MM.1S (cell line): Measurements from ENCODE around the gene EPB42.

ENCODE experiments used
- DNase-seq: peaks from one replicate; pipeline ENCODE4 v3.0.0-alpha.2; 2015
- H2AFZ ChIP-seq: fragments of 300-600 bp; sonication (generic); 2 replicates; pipeline ENCODE4 v1.6.0; 2016; ENCODE audit warnings: antibody characterized with exemption, low read length
- H3F3A ChIP-seq: fragments of 300-600 bp; sonication (generic); 2 replicates; pipeline ENCODE4 v1.6.1; 2016; ENCODE audit warnings: mild to moderate bottlenecking, antibody characterized with exemption, low read length, moderate library complexity, mixed read lengths; ENCODE audit not compliant: insufficient read depth
- H3K27ac ChIP-seq: fragments of 300-600 bp; sonication (generic); 2 replicates; pipeline ENCODE4 v1.5.1; 2016; ENCODE audit warnings: mild to moderate bottlenecking, low read length
- H3K27me3 ChIP-seq: fragments of 300-600 bp; sonication (generic); replicated peaks from 2 replicates; pipeline ENCODE4 v1.6.0; 2016; ENCODE audit warnings: low read length; ENCODE audit not compliant: insufficient read depth
- H3K36me3 ChIP-seq: fragments of 300-600 bp; sonication (generic); replicated peaks from 2 replicates; pipeline ENCODE4 v1.6.1; 2016; ENCODE audit warnings: mild to moderate bottlenecking, low read length, mixed read lengths; ENCODE audit not compliant: insufficient read depth
- H3K4me1 ChIP-seq: fragments of 300-600 bp; sonication (generic); 2 replicates; pipeline ENCODE4 v1.6.1; 2016; ENCODE audit warnings: low read length, mixed read lengths
- H3K4me2 ChIP-seq: fragments of 300-600 bp; sonication (generic); 2 replicates; pipeline ENCODE4 v1.6.0; 2016; ENCODE audit warnings: low read depth, low read length
- H3K4me3 ChIP-seq: fragments of 300-600 bp; sonication (generic); 2 replicates; pipeline ENCODE4 v1.5.1; 2016; ENCODE audit warnings: low read length, mixed read lengths
- H3K79me2 ChIP-seq: fragments of 300-600 bp; sonication (generic); 2 replicates; pipeline ENCODE4 v1.6.1; 2016; ENCODE audit warnings: mixed run types, low read length, mixed read lengths
- H3K9ac ChIP-seq: fragments of 300-600 bp; sonication (generic); 2 replicates; pipeline ENCODE4 v1.6.1; 2016; ENCODE audit warnings: low read length, mixed read lengths
- H3K9me2 ChIP-seq: fragments of 300-600 bp; sonication (generic); replicated peaks from 2 replicates; pipeline ENCODE4 v1.6.1; 2016; ENCODE audit warnings: mild to moderate bottlenecking, low read length, mixed read lengths; ENCODE audit not compliant: insufficient read depth
- H3K9me3 ChIP-seq: fragments of 300-600 bp; sonication (generic); replicated peaks from 2 replicates; pipeline ENCODE4 v1.6.1; 2016; ENCODE audit warnings: mild to moderate bottlenecking, low read length, mixed read lengths; ENCODE audit not compliant: insufficient read depth
- H4K20me1 ChIP-seq: fragments of 300-600 bp; sonication (generic); 2 replicates; pipeline ENCODE4 v1.6.1; 2016; ENCODE audit warnings: mild to moderate bottlenecking, low read length, moderate library complexity, mixed read lengths; ENCODE audit not compliant: insufficient read depth
- EZH2 ChIP-seq: fragments of 300-600 bp; sonication (generic); optimal IDR thresholded peaks from 2 replicates; pipeline ENCODE3; 2017; ENCODE audit warnings: low read depth, mild to moderate bottlenecking, antibody characterized with exemption, low read length, mixed read lengths
- EZH2phosphoT487 ChIP-seq: fragments of 300-600 bp; sonication (generic); IDR thresholded peaks from 2 replicates; pipeline ENCODE4 v1.6.1; 2018; ENCODE audit warnings: antibody characterized with exemption, low read length
- TF ChIP-seq, protein P1 (sequence below): fragments of 300-600 bp; sonication (generic); IDR thresholded peaks from 2 replicates; pipeline ENCODE4 v1.5.1; 2016; ENCODE audit warnings: antibody characterized with exemption, low read length, mixed read lengths

The EPB42 gene

DNA sequence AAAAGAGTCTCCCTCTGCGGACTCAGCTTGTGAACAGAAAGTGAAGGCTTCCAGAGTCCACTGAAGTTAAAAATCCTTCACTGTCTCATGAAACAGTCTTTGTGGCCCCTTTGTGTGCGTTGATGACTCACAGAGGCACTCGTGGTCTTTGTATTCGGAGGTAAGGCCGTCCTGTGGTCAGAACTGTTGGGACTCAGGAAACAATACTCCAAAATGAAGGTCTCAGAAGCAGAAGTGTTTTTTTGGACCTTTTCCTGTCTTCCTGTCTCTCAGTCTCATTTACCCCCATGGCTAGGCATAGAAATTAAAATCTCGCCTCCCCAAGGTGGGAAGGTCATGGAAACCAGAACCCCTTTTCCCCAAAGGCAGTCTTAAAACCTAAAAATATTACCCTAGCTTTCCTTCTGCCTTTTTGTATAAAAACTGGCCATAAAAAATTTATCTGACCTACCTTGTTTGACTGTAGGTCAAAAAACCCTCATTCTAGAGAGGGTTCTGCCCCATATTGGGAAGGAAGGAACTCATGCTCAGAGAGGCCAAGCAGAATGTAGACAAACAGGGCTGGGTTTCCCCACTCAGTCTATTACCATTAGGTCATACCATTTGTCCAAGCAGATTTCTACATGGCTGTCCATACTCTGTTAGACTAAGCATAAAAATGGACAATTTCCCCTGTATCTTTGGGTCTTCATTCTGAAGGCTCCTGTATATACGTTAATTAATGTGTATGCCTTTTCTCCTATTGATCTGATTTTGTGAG lies 19.1 kb upstream of the EPB42 start:
- no peak overlapping the region for H2AFZ ChIP-seq
- no peak overlapping the region for H3K4me2 ChIP-seq
- no peak overlapping the region for H3K27ac ChIP-seq

DNA sequence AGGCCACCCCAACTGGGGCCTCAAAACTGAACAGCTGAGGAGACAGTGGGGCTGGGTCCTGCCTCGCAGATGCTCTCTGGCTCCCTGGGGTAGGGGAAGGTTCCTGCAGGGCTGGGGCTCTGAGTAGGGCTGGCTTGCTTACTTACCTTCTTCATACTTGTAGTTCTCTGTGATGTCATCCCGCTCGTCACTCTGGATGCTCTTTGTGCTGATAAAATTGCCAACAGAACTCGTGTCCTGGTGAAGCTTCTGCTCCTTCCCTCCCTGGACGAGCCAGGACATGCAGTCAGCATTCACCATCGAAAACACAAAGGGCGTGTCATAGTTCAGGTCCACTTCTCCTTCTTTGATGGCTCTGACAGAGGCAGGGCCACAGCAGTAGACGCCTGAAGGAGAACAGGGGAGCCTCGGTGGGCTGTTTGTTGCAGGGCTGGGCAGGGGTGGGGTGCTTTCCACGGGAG lies 17.9 kb upstream of the EPB42 start:
- Histone ChIP-seq H3K4me2 (no peak overlapping the region), H3F3A (no peaks in the 10 kb centered on the region), H3K27me3 (no peaks in the 10 kb centered on the region), H3K4me3 (no peak overlapping the region), H3K27ac (no peak overlapping the region), H3K4me1 (no peaks in the 10 kb centered on the region), H3K36me3 (no peaks in the 10 kb centered on the region), H3K9ac (no peak overlapping the region), H3K9me2 (no peaks in the 10 kb centered on the region), H3K9me3 (no peaks in the 10 kb centered on the region), H4K20me1 (no peaks in the 10 kb centered on the region), H2AFZ (no peak overlapping the region), H3K79me2 (no peaks in the 10 kb centered on the region)
- TF ChIP-seq, protein P1, sequence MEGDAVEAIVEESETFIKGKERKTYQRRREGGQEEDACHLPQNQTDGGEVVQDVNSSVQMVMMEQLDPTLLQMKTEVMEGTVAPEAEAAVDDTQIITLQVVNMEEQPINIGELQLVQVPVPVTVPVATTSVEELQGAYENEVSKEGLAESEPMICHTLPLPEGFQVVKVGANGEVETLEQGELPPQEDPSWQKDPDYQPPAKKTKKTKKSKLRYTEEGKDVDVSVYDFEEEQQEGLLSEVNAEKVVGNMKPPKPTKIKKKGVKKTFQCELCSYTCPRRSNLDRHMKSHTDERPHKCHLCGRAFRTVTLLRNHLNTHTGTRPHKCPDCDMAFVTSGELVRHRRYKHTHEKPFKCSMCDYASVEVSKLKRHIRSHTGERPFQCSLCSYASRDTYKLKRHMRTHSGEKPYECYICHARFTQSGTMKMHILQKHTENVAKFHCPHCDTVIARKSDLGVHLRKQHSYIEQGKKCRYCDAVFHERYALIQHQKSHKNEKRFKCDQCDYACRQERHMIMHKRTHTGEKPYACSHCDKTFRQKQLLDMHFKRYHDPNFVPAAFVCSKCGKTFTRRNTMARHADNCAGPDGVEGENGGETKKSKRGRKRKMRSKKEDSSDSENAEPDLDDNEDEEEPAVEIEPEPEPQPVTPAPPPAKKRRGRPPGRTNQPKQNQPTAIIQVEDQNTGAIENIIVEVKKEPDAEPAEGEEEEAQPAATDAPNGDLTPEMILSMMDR = no peak
- no peak for TF ChIP-seq EZH2
- TF ChIP-seq EZH2phosphoT487 = no peak
- DNase-seq = no peak

More for the DNA sequence above, 19.1 kb upstream of the EPB42 start:
- no peaks in the 10 kb centered on the region for H3K36me3 ChIP-seq
- H3K27me3 ChIP-seq = no peaks in the 10 kb centered on the region
- H3K9me3 ChIP-seq = no peaks in the 10 kb centered on the region
- H3F3A ChIP-seq = no peaks in the 10 kb centered on the region
- no peaks in the 10 kb centered on the region for H3K79me2 ChIP-seq
- TF ChIP-seq, protein P1 = no peak
- TF ChIP-seq EZH2phosphoT487 = no peak
- TF ChIP-seq EZH2 = no peak
- no peaks in the 10 kb centered on the region for H3K4me1 ChIP-seq
- no peak overlapping the region for H3K4me3 ChIP-seq
- H3K9me2 ChIP-seq = no peaks in the 10 kb centered on the region
- no peak for DNase-seq
- H4K20me1 ChIP-seq = no peaks in the 10 kb centered on the region
- H3K9ac ChIP-seq = no peak overlapping the region

DNA sequence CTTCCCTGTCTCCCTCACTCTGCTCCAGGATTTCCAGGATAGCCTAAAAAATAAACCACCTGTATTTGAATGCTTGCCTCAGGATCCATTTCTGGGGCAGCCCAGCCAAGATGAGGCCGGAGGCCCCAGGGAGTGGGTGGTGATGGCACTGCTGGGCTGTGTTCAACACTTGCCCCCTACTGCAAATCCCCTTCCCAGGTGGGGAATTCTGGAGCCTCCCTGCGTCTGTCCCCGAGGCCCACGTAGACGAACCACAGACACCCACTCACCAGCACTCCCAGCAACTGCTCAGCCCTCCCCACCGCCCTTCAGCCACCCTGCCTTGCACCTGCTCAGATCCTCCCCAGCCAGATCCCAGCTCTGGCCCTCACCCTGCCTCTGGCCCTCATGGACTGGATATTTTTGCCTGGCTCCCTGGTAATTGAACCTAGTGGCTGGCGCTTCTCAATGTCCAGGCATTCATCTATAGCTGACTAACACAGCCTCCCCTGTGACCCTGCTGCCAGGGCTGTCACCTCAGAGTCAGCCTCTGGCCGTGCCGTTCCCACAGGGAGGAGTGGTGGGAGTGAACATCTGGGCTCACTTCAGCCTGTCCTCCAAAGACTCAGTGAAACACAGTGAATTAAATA lies 17.1 kb upstream of the EPB42 start:
- Histone ChIP-seq H3K9ac (no peak overlapping the region), H3K4me3 (no peak overlapping the region), H3K27ac (no peak overlapping the region), H3K4me1 (no peaks in the 10 kb centered on the region), H3K27me3 (no peaks in the 10 kb centered on the region), H3K79me2 (no peaks in the 10 kb centered on the region), H2AFZ (no peak overlapping the region), H4K20me1 (no peaks in the 10 kb centered on the region), H3K9me3 (no peaks in the 10 kb centered on the region), H3K36me3 (no peaks in the 10 kb centered on the region), H3K9me2 (no peaks in the 10 kb centered on the region), H3K4me2 (no peak overlapping the region), H3F3A (no peaks in the 10 kb centered on the region)
- no peak for TF ChIP-seq EZH2
- TF ChIP-seq, protein P1 = no peak
- no peak for TF ChIP-seq EZH2phosphoT487
- DNase-seq = no peak
